ENCODE data around the gene CDK5RAP2. TPM values are rescaled to one million over a fixed set of nuclear protein-coding genes. Genes with fewer than 3 reads are reported as not detected.

Gene CDK5RAP2
- polyA plus RNA-seq, 1 donor (not counting 4 experiments of a cell fraction or from before 2014, with no cell fraction given): 22.4 TPM

GRCh38 chr9:120374239-120374638, 205.7 kb downstream of the CDK5RAP2 start:
- TF ChIP-seq EZH2 (IDR thresholded peaks at IDR 0.05; ENCODE audit: low read length) (no peak), CTCF (optimal IDR thresholded peaks at IDR 0.05 in 1 of 3, IDR thresholded peaks at IDR 0.05 in 1 of 3, conservative IDR thresholded peaks at IDR 0.05 in 1 of 3; ENCODE audit: extremely low read depth in 1 of 3, insufficient read depth in 2 of 3, low read length in 3 of 3) (no peak)
- H3K27me3 ChIP-seq (ENCODE audit: control insufficient read depth, extremely low read depth, insufficient read depth, low read length): no peaks in the 10 kb centered on the region
- FAIRE-seq: no peak
- H4K20me1 ChIP-seq (ENCODE audit: control insufficient read depth, extremely low read depth, insufficient read depth, low read length): no peaks in the 10 kb centered on the region
- H3K27ac ChIP-seq (ENCODE audit: control insufficient read depth, insufficient read depth, low read length): no peak overlapping the region
- H3K4me2 ChIP-seq (ENCODE audit: control insufficient read depth, extremely low read depth, insufficient read depth, low read depth, low read length): no peak overlapping the region
- H3K4me1 ChIP-seq (ENCODE audit: control insufficient read depth, extremely low read depth, insufficient read depth, low read length): no peaks in the 10 kb centered on the region
- H3K9ac ChIP-seq (ENCODE audit: control insufficient read depth, extremely low read depth, insufficient read depth, low read length): no peak overlapping the region
- DNase-seq (ENCODE audit: low read depth, low spot score): no peak
- no peaks in the 10 kb centered on the region for H3K36me3 ChIP-seq (ENCODE audit: control insufficient read depth in 2 of 2, extremely low read depth in 1 of 2, insufficient read depth in 2 of 2, low read length in 2 of 2)
- H3K9me3 ChIP-seq (ENCODE audit: control insufficient read depth, low read depth, low read length): no peaks in the 10 kb centered on the region
- dilution Hi-C loops (cut with MboI; ENCODE audit: extremely low pct_ligation_motif_present, low sequenced_read_pairs): no loop called here
- H3K9me1 ChIP-seq (ENCODE audit: control insufficient read depth, extremely low read depth, insufficient read depth, low read length): no peaks in the 10 kb centered on the region
- H3K4me3 ChIP-seq (ENCODE audit: control insufficient read depth in 2 of 3, extremely low read depth in 1 of 3, insufficient read depth in 2 of 3, low read depth in 1 of 3, low read length in 3 of 3): no peak overlapping the region
- no peak overlapping the region for H2AFZ ChIP-seq (ENCODE audit: control insufficient read depth, low read length)
- no peaks in the 10 kb centered on the region for H3K79me2 ChIP-seq (ENCODE audit: control insufficient read depth, insufficient read depth, low read length)

GRCh38 chr9:120372040-120372439, 207.9 kb downstream of the CDK5RAP2 start:
- Histone ChIP-seq H3K36me3 (ENCODE audit: control insufficient read depth in 2 of 2, extremely low read depth in 1 of 2, insufficient read depth in 2 of 2, low read length in 2 of 2) (no peaks in the 10 kb centered on the region), H3K79me2 (ENCODE audit: control insufficient read depth, insufficient read depth, low read length) (no peaks in the 10 kb centered on the region), H3K9ac (ENCODE audit: control insufficient read depth, extremely low read depth, insufficient read depth, low read length) (no peak overlapping the region), H3K9me1 (ENCODE audit: control insufficient read depth, extremely low read depth, insufficient read depth, low read length) (no peaks in the 10 kb centered on the region), H4K20me1 (ENCODE audit: control insufficient read depth, extremely low read depth, insufficient read depth, low read length) (no peaks in the 10 kb centered on the region), H3K4me1 (ENCODE audit: control insufficient read depth, extremely low read depth, insufficient read depth, low read length) (no peaks in the 10 kb centered on the region), H2AFZ (ENCODE audit: control insufficient read depth, low read length) (no peak overlapping the region), H3K27me3 (ENCODE audit: control insufficient read depth, extremely low read depth, insufficient read depth, low read length) (no peaks in the 10 kb centered on the region), H3K27ac (ENCODE audit: control insufficient read depth, insufficient read depth, low read length) (no peak overlapping the region), H3K4me2 (ENCODE audit: control insufficient read depth, extremely low read depth, insufficient read depth, low read depth, low read length) (no peak overlapping the region), H3K4me3 (ENCODE audit: control insufficient read depth in 2 of 3, extremely low read depth in 1 of 3, insufficient read depth in 2 of 3, low read depth in 1 of 3, low read length in 3 of 3) (no peak overlapping the region), H3K9me3 (ENCODE audit: control insufficient read depth, low read depth, low read length) (no peaks in the 10 kb centered on the region)
- DNase-seq (ENCODE audit: low read depth, low spot score): no peak
- FAIRE-seq: no peak
- TF ChIP-seq CTCF (optimal IDR thresholded peaks at IDR 0.05 in 1 of 3, IDR thresholded peaks at IDR 0.05 in 1 of 3, conservative IDR thresholded peaks at IDR 0.05 in 1 of 3; ENCODE audit: extremely low read depth in 1 of 3, insufficient read depth in 2 of 3, low read length in 3 of 3) (no peak), EZH2 (IDR thresholded peaks at IDR 0.05; ENCODE audit: low read length) (no peak)
- dilution Hi-C loops (cut with MboI; ENCODE audit: extremely low pct_ligation_motif_present, low sequenced_read_pairs): no loop called here
